ENCODE results near the gene TOR1AIP1. TPM values are rescaled to one million over a fixed set of nuclear protein-coding genes. Genes with fewer than 3 reads are reported as not detected.

TOR1AIP1 gene
- total RNA-seq, 1 donor = 78.2 TPM

GRCh38 chr1:179937668-179938254 is 55.7 kb downstream of the TOR1AIP1 start:
- Histone ChIP-seq H2AFZ (ENCODE audit: low read length) (no peak overlapping the region), H3K27ac (ENCODE audit: low read depth, low read length) (no peak overlapping the region)

GRCh38 chr1:179938752-179939151 is 56.7 kb downstream of the TOR1AIP1 start:
- Histone ChIP-seq H3K79me2 (ENCODE audit: insufficient read depth, low read length) (no peaks in the 10 kb centered on the region), H3K27me3 (ENCODE audit: insufficient read depth, low read length) (no peaks in the 10 kb centered on the region), H3K36me3 (ENCODE audit: insufficient read depth, low read length) (no peaks in the 10 kb centered on the region), H3K4me2 (ENCODE audit: insufficient read depth, low read length) (no peak overlapping the region), H3K4me1 (ENCODE audit: insufficient read depth, low read length) (no peaks in the 10 kb centered on the region), H3K27ac (ENCODE audit: low read depth, low read length) (no peak overlapping the region), H2AFZ (ENCODE audit: low read length) (no peak overlapping the region), H3K4me3 (ENCODE audit: insufficient read depth, low read length) (no peak overlapping the region), H3K9me3 (ENCODE audit: low read depth, low read length) (no peaks in the 10 kb centered on the region), H4K20me1 (ENCODE audit: insufficient read depth, low read length) (no peaks in the 10 kb centered on the region)
- DNase-seq (ENCODE audit: insufficient read length, low spot score, missing footprints) = no peak
- TF ChIP-seq, protein P1, sequence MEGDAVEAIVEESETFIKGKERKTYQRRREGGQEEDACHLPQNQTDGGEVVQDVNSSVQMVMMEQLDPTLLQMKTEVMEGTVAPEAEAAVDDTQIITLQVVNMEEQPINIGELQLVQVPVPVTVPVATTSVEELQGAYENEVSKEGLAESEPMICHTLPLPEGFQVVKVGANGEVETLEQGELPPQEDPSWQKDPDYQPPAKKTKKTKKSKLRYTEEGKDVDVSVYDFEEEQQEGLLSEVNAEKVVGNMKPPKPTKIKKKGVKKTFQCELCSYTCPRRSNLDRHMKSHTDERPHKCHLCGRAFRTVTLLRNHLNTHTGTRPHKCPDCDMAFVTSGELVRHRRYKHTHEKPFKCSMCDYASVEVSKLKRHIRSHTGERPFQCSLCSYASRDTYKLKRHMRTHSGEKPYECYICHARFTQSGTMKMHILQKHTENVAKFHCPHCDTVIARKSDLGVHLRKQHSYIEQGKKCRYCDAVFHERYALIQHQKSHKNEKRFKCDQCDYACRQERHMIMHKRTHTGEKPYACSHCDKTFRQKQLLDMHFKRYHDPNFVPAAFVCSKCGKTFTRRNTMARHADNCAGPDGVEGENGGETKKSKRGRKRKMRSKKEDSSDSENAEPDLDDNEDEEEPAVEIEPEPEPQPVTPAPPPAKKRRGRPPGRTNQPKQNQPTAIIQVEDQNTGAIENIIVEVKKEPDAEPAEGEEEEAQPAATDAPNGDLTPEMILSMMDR (IDR thresholded peaks at IDR 0.05; ENCODE audit: extremely low read depth, low read depth, low read length) = no peak

More at GRCh38 chr1:179937668-179938254, 55.7 kb downstream of the TOR1AIP1 start:
- TF ChIP-seq, protein P1 (IDR thresholded peaks at IDR 0.05; ENCODE audit: extremely low read depth, low read depth, low read length) = no peak
- H3K79me2 ChIP-seq (ENCODE audit: insufficient read depth, low read length) = no peaks in the 10 kb centered on the region
- no peak overlapping the region for H3K4me3 ChIP-seq (ENCODE audit: insufficient read depth, low read length)
- H3K9me3 ChIP-seq (ENCODE audit: low read depth, low read length) = no peaks in the 10 kb centered on the region
- no peaks in the 10 kb centered on the region for H4K20me1 ChIP-seq (ENCODE audit: insufficient read depth, low read length)
- no peak overlapping the region for H3K4me2 ChIP-seq (ENCODE audit: insufficient read depth, low read length)
- H3K27me3 ChIP-seq (ENCODE audit: insufficient read depth, low read length) = no peaks in the 10 kb centered on the region
- H3K4me1 ChIP-seq (ENCODE audit: insufficient read depth, low read length) = no peaks in the 10 kb centered on the region
- DNase-seq (ENCODE audit: insufficient read length, low spot score, missing footprints) = no peak
- H3K36me3 ChIP-seq (ENCODE audit: insufficient read depth, low read length) = no peaks in the 10 kb centered on the region

GRCh38 chr1:179939941-179940340 is 57.9 kb downstream of the TOR1AIP1 start:
- Histone ChIP-seq H3K79me2 (ENCODE audit: insufficient read depth, low read length) (no peaks in the 10 kb centered on the region), H4K20me1 (ENCODE audit: insufficient read depth, low read length) (no peaks in the 10 kb centered on the region), H3K27ac (ENCODE audit: low read depth, low read length) (no peak overlapping the region), H3K4me1 (ENCODE audit: insufficient read depth, low read length) (no peaks in the 10 kb centered on the region), H3K9me3 (ENCODE audit: low read depth, low read length) (no peaks in the 10 kb centered on the region), H3K4me2 (ENCODE audit: insufficient read depth, low read length) (no peak overlapping the region), H3K36me3 (ENCODE audit: insufficient read depth, low read length) (no peaks in the 10 kb centered on the region), H2AFZ (ENCODE audit: low read length) (no peak overlapping the region), H3K27me3 (ENCODE audit: insufficient read depth, low read length) (no peaks in the 10 kb centered on the region), H3K4me3 (ENCODE audit: insufficient read depth, low read length) (no peak overlapping the region)
- DNase-seq (ENCODE audit: insufficient read length, low spot score, missing footprints) = no peak
- TF ChIP-seq, protein P1 (IDR thresholded peaks at IDR 0.05; ENCODE audit: extremely low read depth, low read depth, low read length) = no peak

GRCh38 chr1:179941454-179941853 is 59.4 kb downstream of the TOR1AIP1 start:
- Histone ChIP-seq H2AFZ (ENCODE audit: low read length) (no peak overlapping the region), H3K27me3 (ENCODE audit: insufficient read depth, low read length) (no peaks in the 10 kb centered on the region), H3K9me3 (ENCODE audit: low read depth, low read length) (no peaks in the 10 kb centered on the region), H3K4me3 (ENCODE audit: insufficient read depth, low read length) (no peak overlapping the region), H3K27ac (ENCODE audit: low read depth, low read length) (no peak overlapping the region), H3K4me2 (ENCODE audit: insufficient read depth, low read length) (no peak overlapping the region), H3K36me3 (ENCODE audit: insufficient read depth, low read length) (no peaks in the 10 kb centered on the region), H3K4me1 (ENCODE audit: insufficient read depth, low read length) (no peaks in the 10 kb centered on the region), H3K79me2 (ENCODE audit: insufficient read depth, low read length) (no peaks in the 10 kb centered on the region), H4K20me1 (ENCODE audit: insufficient read depth, low read length) (no peaks in the 10 kb centered on the region)
- TF ChIP-seq, protein P1 (IDR thresholded peaks at IDR 0.05; ENCODE audit: extremely low read depth, low read depth, low read length) = no peak
- no peak for DNase-seq (ENCODE audit: insufficient read length, low spot score, missing footprints)
